GM21447 (cell line): ENCODE data around the gene DCDC2C.

Experiments used
- ATAC-seq: cut with Tn5 transposase; IDR thresholded peaks from one replicate; pipeline ENCODE4 v1.9.1; 2021; ENCODE audit not compliant: unreplicated experiment

Gene DCDC2C

GRCh38 chr2:3876221-3876620, 172.8 kb downstream of the DCDC2C start:
- no peak for ATAC-seq

GRCh38 chr2:3876685-3877084, 173.3 kb downstream of the DCDC2C start:
- ATAC-seq: no peak

- no peak for ATAC-seq
Observed at GRCh38 chr2:3885629-3886628, 182.6 kb downstream of the DCDC2C start.

- ATAC-seq: no peak
Observed at GRCh38 chr2:3895021-3895420, 191.6 kb downstream of the DCDC2C start.
